Frontal cortex (tissue), 4 donors: ENCODE results near the gene DMBT1. TPM values are rescaled to one million over a fixed set of nuclear protein-coding genes. Genes with fewer than 3 reads are reported as not detected.

Source experiments
- DNase-seq, 2 donors: peaks; one replicate each; pipeline ENCODE4 v3.0.0; 2012; ENCODE audit warnings: low spot score in 2 of 2
- FAIRE-seq: peaks from 2 replicates; lab custom pipeline; 2012; peaks lifted over from hg19 to GRCh38; lab: Jason Lieb, UNC
- total RNA-seq: library from RNA; depleted of rRNA; stranded (reverse); fragments of >200 nt; gene quantifications from one replicate; pipeline ENCODE4 v1.2.3, GENCODE V29; 2014
- donor health status: control.
- donor health status: control.
- donor health status: control.

Gene DMBT1
- total RNA-seq, 1 donor from 2014 or later, result not detected

DNA sequence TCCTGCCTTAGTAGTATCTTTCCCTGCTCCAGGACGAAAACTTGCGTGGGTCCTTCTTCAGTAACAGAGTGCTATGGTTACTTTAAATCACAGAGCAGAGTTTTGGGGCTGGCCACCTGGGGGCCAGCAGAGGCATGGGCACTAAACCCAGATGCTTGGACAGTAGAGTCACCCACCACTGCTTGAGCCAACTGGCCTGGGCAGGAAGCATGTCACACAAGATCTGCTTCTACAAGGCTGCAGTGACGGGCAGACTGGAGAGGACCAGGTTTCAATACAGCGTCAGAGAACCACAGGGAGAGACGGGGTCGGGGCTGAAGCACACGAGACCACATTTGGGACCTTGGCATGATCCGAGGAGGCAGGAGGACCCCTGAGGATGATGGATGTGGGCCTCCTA, 14.3 kb upstream of the DMBT1 start:
- DNase-seq, result no peak
- FAIRE-seq, result no peak

- FAIRE-seq (no peak), DNase-seq (no peak)
These were observed 12.0 kb upstream of the DMBT1 start for GRCh38 chr10:122548407-122549085.

DNA sequence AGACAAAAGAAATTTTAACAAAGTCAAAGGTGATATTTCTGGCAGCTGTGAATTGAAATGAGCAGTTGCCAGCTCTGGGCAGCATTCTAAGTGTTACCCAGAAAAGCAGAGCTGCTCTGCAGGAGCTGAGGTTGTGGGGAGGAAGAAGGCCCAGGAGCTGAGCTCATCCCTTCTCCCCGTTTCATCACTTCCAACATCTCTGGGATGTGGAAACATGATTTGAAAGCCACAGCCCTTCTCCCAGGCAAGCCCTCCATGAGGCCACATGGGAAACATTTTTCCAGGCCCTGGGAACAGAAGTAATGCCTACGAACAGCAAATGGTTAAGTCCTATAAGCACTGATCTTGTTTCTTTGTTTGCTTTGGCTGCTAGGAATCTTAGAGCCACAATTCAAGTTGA, 10.9 kb upstream of the DMBT1 start:
- DNase-seq (no peak), FAIRE-seq (no peak)

- DNase-seq (no peak), FAIRE-seq (no peak)
These were observed 10.1 kb upstream of the DMBT1 start for GRCh38 chr10:122550427-122550826.

DNA sequence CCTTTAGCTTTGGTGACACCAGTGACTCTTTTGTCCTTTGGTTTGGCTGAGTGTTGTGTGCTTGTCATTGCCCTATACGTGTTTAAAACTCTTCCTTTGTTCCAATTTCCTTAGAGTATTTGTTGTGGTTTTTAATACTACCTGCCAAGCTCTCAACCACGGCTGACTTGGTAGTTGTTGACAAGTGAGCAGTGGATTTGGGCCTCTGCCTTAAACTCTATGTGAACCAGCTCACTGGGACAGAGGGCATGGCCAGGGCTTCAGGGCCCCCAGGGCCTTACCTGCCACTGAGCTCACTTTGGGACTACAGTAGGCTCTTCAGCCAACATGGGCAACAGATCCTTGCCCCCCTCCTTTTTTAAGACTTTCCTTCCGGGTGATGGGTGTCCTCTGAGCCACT, 9.6 kb upstream of the DMBT1 start:
- no peak for DNase-seq
- FAIRE-seq, result no peak

DNA sequence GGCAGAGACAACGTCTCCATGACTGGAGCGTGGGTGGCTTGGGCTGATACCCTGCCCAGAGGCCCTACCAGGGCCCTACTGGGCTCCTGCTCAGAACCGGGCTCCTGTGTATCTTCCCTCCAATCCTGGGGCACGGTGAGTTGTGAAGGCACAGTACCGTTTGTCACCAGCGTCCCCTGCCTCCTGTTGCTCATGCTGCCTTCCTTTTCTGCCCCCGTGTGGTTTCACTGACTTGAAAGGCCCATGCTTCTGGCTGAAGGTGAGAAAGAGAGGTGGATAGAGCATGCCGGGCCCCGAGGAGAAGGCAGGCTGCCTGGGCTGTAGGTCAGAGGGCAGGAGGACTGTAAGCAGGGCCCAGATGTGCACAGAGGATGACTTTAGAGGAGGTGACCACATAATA, 9.1 kb upstream of the DMBT1 start:
- FAIRE-seq (no peak), DNase-seq (no peak)

DNA sequence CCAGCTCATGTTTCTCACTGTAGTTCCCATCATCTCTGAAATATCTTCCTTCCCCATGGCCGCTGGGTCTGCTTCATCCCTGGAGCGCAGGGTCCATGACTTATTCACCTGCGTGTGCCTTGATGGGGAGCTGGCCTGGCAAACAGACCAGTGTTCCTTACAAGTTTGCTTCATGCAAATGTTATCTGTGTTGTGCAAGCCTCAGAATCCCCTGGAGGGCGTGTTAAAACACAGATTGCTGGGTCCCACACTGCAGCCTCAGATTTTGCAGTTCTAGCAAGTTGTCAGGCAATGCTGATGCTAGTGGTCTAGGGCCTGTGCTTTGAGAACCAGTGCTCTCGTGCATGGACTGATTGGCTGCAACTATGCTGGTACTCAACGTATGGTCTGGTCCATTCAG, 7.2 kb upstream of the DMBT1 start:
- DNase-seq, result no peak
- no peak for FAIRE-seq

- DNase-seq, result no peak
- no peak for FAIRE-seq
These were observed 6.2 kb upstream of the DMBT1 start for GRCh38 chr10:122554131-122555036.

GRCh38 chr10:122555442-122555841, 5.1 kb upstream of the DMBT1 start:
- FAIRE-seq (no peak), DNase-seq (no peak)

DNA sequence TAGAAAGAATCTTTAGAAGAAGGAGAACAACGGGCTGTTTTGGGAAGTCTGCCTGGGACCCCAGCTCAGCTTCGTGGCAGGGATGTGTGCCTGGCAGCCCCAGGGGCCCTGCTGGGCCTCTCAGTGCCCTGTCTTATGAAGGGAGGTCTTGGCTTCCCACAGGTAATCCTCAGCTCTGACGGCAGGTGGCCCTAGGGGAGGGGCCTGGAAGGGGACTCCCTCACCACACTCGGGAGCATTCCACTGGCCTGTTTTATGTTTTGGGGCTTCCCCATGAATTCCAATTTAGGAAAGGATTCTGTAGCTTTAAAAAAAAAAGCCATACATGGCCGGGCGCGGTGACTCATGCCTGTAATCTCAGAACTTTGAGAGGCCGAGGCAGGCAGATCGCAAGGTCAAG, 3.0 kb upstream of the DMBT1 start:
- FAIRE-seq (no peak), DNase-seq (no peak)

- DNase-seq (no peak), FAIRE-seq (no peak)
These were observed 2.1 kb upstream of the DMBT1 start for GRCh38 chr10:122558452-122558851.

GRCh38 chr10:122559228-122559627, 1.3 kb upstream of the DMBT1 start:
- FAIRE-seq (no peak), DNase-seq (no peak)

DNA sequence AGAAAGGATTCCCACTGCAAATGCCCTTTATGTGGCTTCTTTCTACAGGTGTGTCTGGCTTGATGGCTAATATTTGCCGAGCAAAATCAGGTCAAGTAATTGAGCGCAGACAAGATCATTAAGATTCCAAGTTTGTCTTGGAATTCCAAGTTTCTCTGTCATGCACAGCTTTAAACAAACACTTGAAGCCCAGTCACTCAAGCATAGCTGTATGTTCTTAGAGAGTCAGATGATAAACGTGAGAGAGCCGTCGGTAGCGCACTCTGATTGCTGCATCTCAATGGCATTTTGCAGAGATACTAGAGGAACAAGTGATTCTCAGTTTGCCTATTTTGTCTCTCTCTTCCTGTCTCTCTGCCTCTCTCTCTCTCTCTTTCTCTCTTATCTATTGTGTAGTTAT, 658 bp downstream of the DMBT1 start:
- DNase-seq (no peak), FAIRE-seq (no peak)

DNA sequence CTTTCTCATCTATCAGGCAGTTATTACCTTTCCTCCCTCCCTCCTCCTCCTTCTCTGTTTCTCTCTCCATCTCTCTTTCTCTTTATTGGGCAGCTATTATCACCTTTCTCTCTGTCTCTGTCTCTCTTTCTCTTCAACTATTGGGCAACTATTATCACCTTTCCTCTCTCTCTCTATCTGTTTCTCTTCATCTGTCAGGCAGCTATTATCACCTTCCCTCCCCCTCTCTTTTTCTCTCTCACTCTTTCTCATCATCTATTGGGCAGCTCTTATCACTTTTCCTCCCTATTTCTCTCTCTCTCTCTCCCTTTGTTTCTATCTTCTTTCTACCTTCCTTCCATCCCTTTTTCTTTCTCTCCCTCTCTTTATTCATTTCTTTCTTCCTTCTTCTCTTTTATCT, 1.2 kb downstream of the DMBT1 start:
- DNase-seq (no peak), FAIRE-seq (no peak)

DNA sequence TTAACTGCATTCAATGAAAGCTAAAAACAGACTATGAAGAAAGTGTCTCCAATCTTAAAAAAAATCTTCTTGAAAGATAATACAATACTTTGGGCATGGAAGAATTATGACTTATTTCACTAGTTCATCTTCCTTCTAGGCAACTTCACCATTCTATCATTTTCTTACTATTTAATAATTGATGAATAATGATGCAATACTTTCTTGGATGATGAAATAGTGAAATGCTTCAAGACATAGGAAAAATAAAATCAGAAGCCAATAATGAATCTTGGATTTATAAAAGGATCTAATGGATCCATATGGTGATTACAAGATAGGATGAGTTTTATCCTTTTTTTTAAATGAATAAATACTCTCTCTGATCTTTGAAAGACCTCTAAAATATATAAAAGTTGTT, 4.4 kb downstream of the DMBT1 start:
- FAIRE-seq, result peak; percentile 21
- no peak for DNase-seq

DNA sequence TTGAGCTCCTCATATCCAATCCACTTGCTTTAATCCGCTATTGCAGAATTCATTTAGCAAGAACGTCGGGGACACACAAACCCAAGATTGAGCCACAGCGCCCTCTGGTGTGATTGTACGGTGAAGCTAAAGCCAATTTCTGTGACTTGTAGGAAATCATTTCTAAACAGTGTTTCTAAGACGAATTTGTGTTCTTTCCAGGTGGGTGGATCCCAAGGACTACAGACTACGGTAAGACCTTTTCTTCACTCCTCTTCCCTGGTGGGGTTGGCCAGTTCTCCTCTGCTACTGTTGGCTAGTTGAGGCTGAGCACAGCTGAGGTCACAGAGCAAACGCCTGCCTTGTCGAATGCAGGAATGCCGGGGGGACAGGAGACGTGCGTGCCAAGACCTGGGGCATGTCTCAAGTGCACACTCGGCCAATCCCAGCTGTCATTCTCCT, 5.2 kb downstream of the DMBT1 start:
- DNase-seq (peak; percentile 51 to 69), FAIRE-seq (no peak)

DNA sequence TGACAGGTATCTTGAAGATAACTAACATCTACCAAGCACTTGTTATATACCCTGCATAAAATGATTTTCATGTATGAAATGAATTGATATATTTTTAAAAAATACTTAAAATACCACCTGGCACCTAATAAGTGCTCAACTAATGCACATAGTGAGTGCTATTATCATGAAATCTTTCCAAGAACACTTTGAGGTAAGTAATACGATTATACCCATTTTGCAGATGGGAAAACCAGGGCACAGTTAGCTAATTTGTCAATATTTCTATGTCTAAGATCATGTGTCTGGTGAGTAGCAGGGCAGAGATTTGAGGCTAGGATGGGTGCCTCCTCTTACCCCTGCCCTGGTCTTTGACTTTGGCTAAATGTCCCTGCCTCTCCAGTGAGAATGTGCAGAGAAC, 6.1 kb downstream of the DMBT1 start:
- DNase-seq, result no peak
- FAIRE-seq, result no peak

DNA sequence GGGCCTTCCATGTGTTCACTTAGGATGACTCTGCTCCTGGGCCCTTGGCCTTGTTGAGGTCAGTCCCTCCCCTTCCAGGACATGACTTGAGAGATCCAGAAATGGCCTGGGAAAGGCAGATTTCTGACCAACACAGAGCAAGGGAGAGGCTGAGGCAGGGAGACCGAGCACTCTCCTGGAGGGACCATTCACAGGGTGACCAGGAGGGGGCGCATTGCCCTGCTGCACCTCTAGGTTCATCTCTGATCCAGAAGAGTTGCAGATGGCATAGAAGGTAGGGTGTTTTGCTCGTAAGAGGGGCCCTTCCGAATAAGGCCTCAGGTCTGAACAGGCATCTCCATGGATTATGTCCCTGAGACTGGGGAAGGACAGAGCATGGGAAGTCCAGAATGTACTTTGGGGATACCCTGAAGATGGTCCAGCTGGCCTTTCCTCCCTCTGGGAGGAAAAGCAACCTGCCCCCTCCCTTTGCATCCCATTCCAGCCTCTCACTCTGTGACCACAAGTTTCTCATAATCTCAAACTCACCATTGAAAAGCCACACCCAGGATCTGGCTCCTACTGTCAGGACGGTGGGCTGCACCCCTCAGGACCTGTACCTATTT, 6.6 kb downstream of the DMBT1 start:
- DNase-seq (no peak), FAIRE-seq (no peak)

DNA sequence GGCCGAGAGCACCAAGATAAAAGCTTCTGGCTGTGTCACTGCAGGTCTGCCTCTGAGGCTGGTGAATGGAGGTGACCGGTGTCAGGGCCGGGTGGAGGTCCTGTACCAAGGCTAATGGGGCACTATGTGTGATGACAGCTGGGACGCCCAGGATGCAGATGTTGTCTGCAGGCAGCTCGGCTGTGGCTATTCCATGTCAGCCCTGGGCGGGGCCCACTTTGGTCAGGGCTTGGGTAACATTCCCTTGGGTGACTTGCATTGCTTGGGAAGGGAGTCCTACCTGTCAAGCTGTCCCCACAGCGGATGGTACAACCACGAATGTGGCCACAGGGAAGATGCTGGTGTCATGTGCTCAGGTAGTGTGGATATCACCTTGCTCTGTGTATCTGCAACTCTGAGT, 8.0 kb downstream of the DMBT1 start:
- FAIRE-seq, result no peak
- no peak for DNase-seq

DNA sequence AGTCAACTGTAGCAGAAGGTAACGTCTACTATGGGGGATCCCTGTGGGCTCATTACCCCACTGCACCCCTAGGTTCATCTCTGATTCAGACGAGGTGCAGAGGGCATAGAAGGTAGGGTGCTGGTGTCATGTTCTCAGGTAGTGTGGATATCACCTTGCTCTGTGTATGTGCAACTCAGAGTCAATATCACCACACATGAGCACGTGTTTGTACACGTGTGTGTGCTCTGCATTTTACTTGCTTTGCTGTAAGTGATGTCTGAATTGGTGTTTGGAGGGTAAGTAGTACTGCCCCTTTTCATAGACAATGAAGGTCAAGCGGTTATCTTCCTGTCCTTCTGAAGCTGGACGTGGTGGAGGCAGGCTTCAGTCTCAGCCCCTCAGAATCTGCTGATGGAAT, 10.4 kb downstream of the DMBT1 start:
- no peak for FAIRE-seq

DNA sequence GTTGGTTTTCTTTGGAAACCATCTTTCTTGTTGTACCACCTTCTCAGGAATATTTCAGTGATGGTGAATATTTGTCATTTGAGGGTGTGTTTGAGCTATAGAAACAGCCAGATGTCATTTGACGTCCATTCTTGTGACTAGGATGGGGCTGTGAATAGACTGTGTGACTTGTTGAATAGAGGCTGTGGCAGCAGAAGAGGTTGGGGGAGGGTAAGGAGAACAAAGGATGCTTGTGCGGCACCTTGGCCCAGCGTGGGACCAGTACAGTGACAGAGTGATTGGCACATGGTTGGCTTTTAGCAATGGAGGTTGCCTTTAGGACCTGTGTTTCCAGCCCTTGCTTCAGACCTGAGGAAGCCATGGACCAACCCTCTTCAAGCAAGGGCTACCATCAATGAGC, 11.3 kb downstream of the DMBT1 start:
- DNase-seq, result no peak
- no peak for FAIRE-seq

More for the DNA sequence above, 10.4 kb downstream of the DMBT1 start:
- no peak for DNase-seq
